ENCODE data around the gene DCC. TPM values are rescaled to one million over a fixed set of nuclear protein-coding genes. Genes with fewer than 3 reads are reported as not detected.
"Not testable (repeated sequence)": the region's sequence is repeated elsewhere in the genome, so short reads cannot be mapped to it uniquely, and the experiment has no call there.

Gene DCC
- polyA plus RNA-seq, 1 of the 3 experiments (the other 2 are of a cell fraction): 0.20 TPM

DNA sequence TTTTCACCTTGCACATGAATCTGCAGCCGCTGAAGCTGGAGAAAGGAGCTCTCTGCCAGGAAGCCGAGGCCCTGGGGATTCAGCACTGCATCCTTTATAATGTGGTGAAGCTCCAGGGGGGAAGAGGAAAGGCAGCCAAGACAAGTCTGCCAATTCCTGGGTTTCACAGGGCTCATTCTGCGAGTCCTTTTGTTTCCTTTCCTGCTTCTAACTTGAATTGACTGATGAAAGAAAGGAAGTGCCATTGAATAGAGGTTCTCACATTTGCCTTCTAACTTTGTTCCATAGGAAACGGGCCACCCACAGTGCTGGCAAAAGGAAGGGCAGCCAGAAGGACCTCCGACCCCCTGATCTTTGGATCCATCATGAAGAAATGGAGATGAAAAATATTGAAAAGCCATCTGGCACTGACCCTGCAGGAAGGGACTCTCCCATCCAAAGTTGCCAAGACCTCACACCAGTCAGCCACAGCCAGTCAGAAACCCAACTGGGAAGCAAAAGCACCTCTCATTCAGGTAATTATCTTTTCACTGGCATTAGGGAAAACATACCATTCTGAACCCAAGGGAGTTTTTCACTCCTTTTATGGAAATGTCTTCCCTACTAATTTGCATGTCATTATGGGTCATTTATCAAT lies 1119.1 kb downstream of the DCC start:
- no peaks in the 10 kb centered on the region for H4K20me1 ChIP-seq (ENCODE audit: insufficient read depth)
- no peaks in the 10 kb centered on the region for H3K9me2 ChIP-seq
- H3K27ac ChIP-seq (ENCODE audit: low read depth in 2 of 2, low read length in 1 of 2): no peak overlapping the region
- 17% methylated on average over 5 of the region's 5 CpGs for WGBS (ENCODE audit: low lambda C conversion rate)
- no peaks in the 10 kb centered on the region for H3K27me3 ChIP-seq (ENCODE audit: insufficient read depth)
- no peak overlapping the region for H3K4me3 ChIP-seq (ENCODE audit: low read depth in 2 of 2, low read length in 1 of 2)
- H3K9ac ChIP-seq: no peak overlapping the region
- TF ChIP-seq PBX3 (IDR thresholded peaks at IDR 0.05) (no peak), RXRA (IDR thresholded peaks at IDR 0.05; ENCODE audit: borderline replicate concordance, low read depth) (no peak), TEAD4 (IDR thresholded peaks at IDR 0.05; ENCODE audit: borderline replicate concordance, insufficient read depth) (no peak), CHD2 (IDR thresholded peaks at IDR 0.05; ENCODE audit: low read length, partially characterized antibody) (no peak), RAD21 (IDR thresholded peaks at IDR 0.05; ENCODE audit: low read length) (no peak), GABPA (IDR thresholded peaks at IDR 0.05; ENCODE audit: low read depth) (no peak), NRF1 (IDR thresholded peaks at IDR 0.05; ENCODE audit: low read depth, low read length) (no peak), RCOR1 (IDR thresholded peaks at IDR 0.05; ENCODE audit: low read length) (no peak), GATA2 (CRISPR knock-in tag; IDR thresholded peaks at IDR 0.05) (no peak), FOXM1 (IDR thresholded peaks at IDR 0.05; ENCODE audit: low read depth) (no peak), EP300 (IDR thresholded peaks at IDR 0.05; ENCODE audit: borderline replicate concordance in 1 of 2, low read depth in 1 of 2, low read length in 1 of 2) (no peak), TAF1 (IDR thresholded peaks at IDR 0.05; ENCODE audit: borderline replicate concordance, low read depth, low read length) (no peak)
- TF ChIP-seq, protein P1, sequence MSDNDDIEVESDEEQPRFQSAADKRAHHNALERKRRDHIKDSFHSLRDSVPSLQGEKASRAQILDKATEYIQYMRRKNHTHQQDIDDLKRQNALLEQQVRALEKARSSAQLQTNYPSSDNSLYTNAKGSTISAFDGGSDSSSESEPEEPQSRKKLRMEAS (IDR thresholded peaks at IDR 0.05; ENCODE audit: low read depth): no peak
- H3K36me3 ChIP-seq (replicated peaks in 1 of 2; ENCODE audit: control insufficient read depth in 1 of 2, insufficient read depth in 2 of 2, low read length in 1 of 2): no peaks in the 10 kb centered on the region
- no peaks in the 10 kb centered on the region for H3K79me2 ChIP-seq (ENCODE audit: insufficient read depth)
- no peak overlapping the region for H3K4me2 ChIP-seq
- CTCF ChIA-PET: interaction anchor here (1.2 kb wide), 1 partner anchor 17 kb away, joined by 4 read pairs; no protein-coding TSS in a partner anchor
- peaks cover 0 to 9% of the 10 kb centered on the region in 2 experiments; a peak in 2 of 4 replicates for H3K4me1 ChIP-seq (ENCODE audit: control insufficient read depth in 1 of 2, insufficient read depth in 2 of 2, low read depth in 1 of 2, low read length in 1 of 2)
- DNase-seq: no peak
- H3F3A ChIP-seq (replicated peaks; ENCODE audit: insufficient read depth): no peaks in the 10 kb centered on the region
- H2AFZ ChIP-seq (ENCODE audit: low read depth): no peak overlapping the region
- POLR2A ChIA-PET: no interaction called here
- peaks cover 4% of the 10 kb centered on the region; the same call in 1 of the 2 replicates for H3K9me3 ChIP-seq

DNA sequence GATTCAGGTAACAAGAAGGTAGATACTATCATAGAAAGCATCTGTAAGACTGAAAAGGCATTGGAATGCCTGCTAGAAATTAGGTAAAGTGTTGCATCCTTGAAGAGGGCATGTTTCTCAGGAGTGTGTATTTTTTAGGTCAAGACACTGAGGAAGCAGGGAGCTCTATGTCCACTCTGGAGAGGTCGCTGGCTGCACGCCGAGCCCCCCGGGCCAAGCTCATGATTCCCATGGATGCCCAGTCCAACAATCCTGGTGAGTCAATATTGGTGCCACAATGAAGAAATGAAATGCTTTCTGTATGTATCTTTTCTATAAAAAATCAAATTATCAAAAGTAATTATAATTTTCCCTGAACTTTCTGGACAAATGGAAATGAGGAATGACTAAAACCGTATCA lies 1127.8 kb downstream of the DCC start:
- Histone ChIP-seq H3K4me1 (ENCODE audit: control insufficient read depth in 1 of 2, insufficient read depth in 2 of 2, low read depth in 1 of 2, low read length in 1 of 2) (no peaks in the 10 kb centered on the region), H3F3A (replicated peaks; ENCODE audit: insufficient read depth) (no peaks in the 10 kb centered on the region), H3K36me3 (replicated peaks in 1 of 2; ENCODE audit: control insufficient read depth in 1 of 2, insufficient read depth in 2 of 2, low read length in 1 of 2) (no peaks in the 10 kb centered on the region), H3K27me3 (ENCODE audit: insufficient read depth) (no peaks in the 10 kb centered on the region), H3K9ac (no peak overlapping the region), H3K27ac (ENCODE audit: low read depth in 2 of 2, low read length in 1 of 2) (no peak overlapping the region), H3K4me3 (ENCODE audit: low read depth in 2 of 2, low read length in 1 of 2) (no peak overlapping the region), H3K9me2 (no peaks in the 10 kb centered on the region), H4K20me1 (ENCODE audit: insufficient read depth) (no peaks in the 10 kb centered on the region), H3K79me2 (ENCODE audit: insufficient read depth) (no peaks in the 10 kb centered on the region), H3K9me3 (no peaks in the 10 kb centered on the region), H3K4me2 (no peak overlapping the region), H2AFZ (ENCODE audit: low read depth) (no peak overlapping the region)
- ChIA-PET POLR2A (no interaction called here), CTCF (no interaction called here)
- 56% methylated on average over 5 of the region's 5 CpGs for WGBS (ENCODE audit: low lambda C conversion rate)
- TF ChIP-seq JUND (IDR thresholded peaks at IDR 0.05) (no peak), NRF1 (IDR thresholded peaks at IDR 0.05; ENCODE audit: low read depth, low read length) (no peak), SMC3 (IDR thresholded peaks at IDR 0.05; ENCODE audit: low read depth, low read length) (no peak), TAF1 (IDR thresholded peaks at IDR 0.05; ENCODE audit: borderline replicate concordance, low read depth, low read length) (no peak), SIN3A (IDR thresholded peaks at IDR 0.05; ENCODE audit: borderline replicate concordance, low read depth, low read length) (no peak), YY1 (IDR thresholded peaks at IDR 0.05; ENCODE audit: low read depth) (no peak), NFIC (IDR thresholded peaks at IDR 0.05; ENCODE audit: borderline replicate concordance) (no peak), RXRA (IDR thresholded peaks at IDR 0.05; ENCODE audit: borderline replicate concordance, low read depth) (no peak)
- no peak for DNase-seq

DNA sequence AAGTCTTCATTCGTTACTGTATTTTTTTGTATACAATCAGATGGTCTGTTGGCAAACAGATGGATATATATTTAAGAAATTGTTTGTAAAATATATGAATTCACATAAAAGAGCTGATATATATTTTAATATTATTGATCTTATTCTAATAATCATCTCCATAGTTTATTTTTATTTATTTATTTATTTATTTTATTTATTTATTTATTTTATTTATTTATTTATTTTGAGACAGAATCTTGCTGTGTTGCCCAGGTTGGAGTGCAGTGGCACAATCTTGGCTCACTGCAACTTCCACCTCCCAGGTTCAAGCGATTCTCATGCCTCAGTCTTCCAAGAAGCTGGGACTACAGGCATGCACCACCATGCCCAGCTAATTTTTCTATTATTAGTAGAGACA lies 1128.2 kb downstream of the DCC start:
- H3F3A ChIP-seq (replicated peaks; ENCODE audit: insufficient read depth); DNase-seq; H3K4me2 ChIP-seq; H3K9me3 ChIP-seq; H3K27ac ChIP-seq (ENCODE audit: low read depth in 2 of 2, low read length in 1 of 2); H3K4me1 ChIP-seq (ENCODE audit: control insufficient read depth in 1 of 2, insufficient read depth in 2 of 2, low read depth in 1 of 2, low read length in 1 of 2); CTCF ChIA-PET; H3K27me3 ChIP-seq (ENCODE audit: insufficient read depth); H3K4me3 ChIP-seq (ENCODE audit: low read depth in 2 of 2, low read length in 1 of 2); H4K20me1 ChIP-seq (ENCODE audit: insufficient read depth); POLR2A ChIA-PET; H3K79me2 ChIP-seq (ENCODE audit: insufficient read depth); H3K9me2 ChIP-seq; H3K9ac ChIP-seq; H3K36me3 ChIP-seq (replicated peaks in 1 of 2; ENCODE audit: control insufficient read depth in 1 of 2, insufficient read depth in 2 of 2, low read length in 1 of 2); H2AFZ ChIP-seq (ENCODE audit: low read depth): not testable (repeated sequence)
- 32% methylated on average over 2 of the region's 2 CpGs for WGBS (ENCODE audit: low lambda C conversion rate)
